Measurements from ENCODE around the gene GRIFIN. TPM values are rescaled to one million over a fixed set of nuclear protein-coding genes. Genes with fewer than 3 reads are reported as not detected.

GRIFIN gene
- total RNA-seq, 2 donors from 2014 or later = not detected

- Histone ChIP-seq H3K27me3 (no peaks in the 10 kb centered on the region), H3K36me3 (no peaks in the 10 kb centered on the region), H3K9ac (ENCODE audit: low read depth in 2 of 2, low read length in 2 of 2) (no peak overlapping the region), H3K9me3 (no peaks in the 10 kb centered on the region), H3K4me1 (no peaks in the 10 kb centered on the region), H3K4me3 (no peak overlapping the region), H3K27ac (no peak overlapping the region)
- TF ChIP-seq CTCF (IDR thresholded peaks at IDR 0.05) = no peak
- no peak for DNase-seq
- intact Hi-C loops (cut with DNase I) = no loop called here
These were observed 12.1 kb upstream of the GRIFIN start for GRCh38 chr7:2488272-2488645.

- no peak overlapping the region for H3K27ac ChIP-seq
- DNase-seq = no peak
These were observed 11.5 kb upstream of the GRIFIN start for GRCh38 chr7:2487586-2488271.

GRCh38 chr7:2484868-2485267 is 8.7 kb upstream of the GRIFIN start:
- Histone ChIP-seq H3K36me3 (no peaks in the 10 kb centered on the region), H3K4me3 (no peak overlapping the region), H3K27me3 (no peaks in the 10 kb centered on the region), H3K4me1 (no peaks in the 10 kb centered on the region), H3K9me3 (no peaks in the 10 kb centered on the region), H3K27ac (no peak overlapping the region), H3K9ac (ENCODE audit: low read depth in 2 of 2, low read length in 2 of 2) (no peak overlapping the region)
- intact Hi-C loops (cut with DNase I) = no loop called here
- TF ChIP-seq CTCF (IDR thresholded peaks at IDR 0.05) = no peak
- no peak for DNase-seq

More at GRCh38 chr7:2487586-2488271, 11.5 kb upstream of the GRIFIN start:
- H3K9me3 ChIP-seq = no peaks in the 10 kb centered on the region
- no peaks in the 10 kb centered on the region for H3K27me3 ChIP-seq
- H3K4me3 ChIP-seq = no peak overlapping the region
- intact Hi-C loops (cut with DNase I) = no loop called here
- no peak overlapping the region for H3K9ac ChIP-seq (ENCODE audit: low read depth in 2 of 2, low read length in 2 of 2)
- no peaks in the 10 kb centered on the region for H3K36me3 ChIP-seq
- H3K4me1 ChIP-seq = no peaks in the 10 kb centered on the region
- no peak for TF ChIP-seq CTCF (IDR thresholded peaks at IDR 0.05)

- intact Hi-C loops (cut with DNase I) = no loop called here
These were observed 7.3 kb upstream of the GRIFIN start for GRCh38 chr7:2483494-2483893.

GRCh38 chr7:2482725-2483451 is 6.7 kb upstream of the GRIFIN start:
- DNase-seq = no peak
- no peaks in the 10 kb centered on the region for H3K36me3 ChIP-seq
- no peak overlapping the region for H3K9ac ChIP-seq (ENCODE audit: low read depth in 2 of 2, low read length in 2 of 2)
- no peaks in the 10 kb centered on the region for H3K9me3 ChIP-seq
- H3K4me1 ChIP-seq = peaks cover 10% of the 10 kb centered on the region
- TF ChIP-seq CTCF (IDR thresholded peaks at IDR 0.05) = no peak
- no peak overlapping the region for H3K4me3 ChIP-seq
- H3K27ac ChIP-seq = no peak overlapping the region
- no peaks in the 10 kb centered on the region for H3K27me3 ChIP-seq
- intact Hi-C loops (cut with DNase I) = no loop called here

More at GRCh38 chr7:2483494-2483893, 7.3 kb upstream of the GRIFIN start:
- no peak overlapping the region for H3K27ac ChIP-seq
- H3K9me3 ChIP-seq = no peaks in the 10 kb centered on the region
- DNase-seq = no peak
- no peak overlapping the region for H3K9ac ChIP-seq (ENCODE audit: low read depth in 2 of 2, low read length in 2 of 2)
- peaks cover 4% of the 10 kb centered on the region for H3K4me1 ChIP-seq
- H3K4me3 ChIP-seq = no peak overlapping the region
- H3K27me3 ChIP-seq = no peaks in the 10 kb centered on the region
- no peaks in the 10 kb centered on the region for H3K36me3 ChIP-seq
- no peak for TF ChIP-seq CTCF (IDR thresholded peaks at IDR 0.05)

All from colonic mucosa (tissue), 4 donors.